K562 (cell line): ENCODE results near the gene STON1.

ENCODE experiments used
- CHD2 ChIP-seq: IDR thresholded peaks from 2 replicates; pipeline ENCODE4 v1.6.1; 2011; ENCODE audit warnings: low read depth, low read length
- EP300 ChIP-seq: IDR thresholded peaks from 2 replicates; pipeline ENCODE4 v1.6.1; 2012; ENCODE audit warnings: low read length, improper control_type of control experiment
- SPI1 ChIP-seq: IDR thresholded peaks from 2 replicates; pipeline ENCODE4 v1.6.1; 2011; ENCODE audit warnings: low read depth, low read length, control low read depth, borderline replicate concordance
- TEAD4 ChIP-seq, 2 experiments: sonication (generic) in 1 of 2; formaldehyde crosslinking in 1 of 2; IDR thresholded peaks; 2 replicates each; pipeline versions ENCODE4 v1.6.1 to v1.8.0; 2012 to 2022; ENCODE audit warnings: borderline replicate concordance in 1 of 2, inconsistent platforms in 1 of 2, low read length in 1 of 2, mild to moderate bottlenecking in 1 of 2, missing genetic modification reagents in 1 of 2

DNA sequence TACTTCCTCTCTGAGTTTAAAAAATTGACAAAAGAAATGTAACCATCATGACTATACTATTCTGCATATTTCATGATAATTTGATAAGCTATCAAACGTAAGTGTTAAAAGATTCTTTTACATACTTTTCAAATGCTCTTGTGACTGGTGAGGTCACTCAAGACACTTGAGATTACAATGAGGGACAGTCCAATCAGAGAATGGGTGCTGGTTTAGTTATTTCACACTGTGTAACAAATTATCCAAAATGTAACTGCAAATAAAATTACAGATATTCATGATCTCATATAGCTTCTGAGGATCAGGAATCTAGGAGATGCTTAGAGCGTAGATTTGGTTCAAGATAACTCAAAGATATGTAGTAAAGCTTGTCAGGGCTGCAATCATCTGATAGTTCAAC lies 83.3 kb downstream of the STON1 start:
- TF ChIP-seq EP300, result no peak
- no peak for TF ChIP-seq SPI1
- no peak for TF ChIP-seq TEAD4 (IDR thresholded peaks at IDR 0.05; ENCODE audit: low read length)
- no peak for TF ChIP-seq TEAD4 (CRISPR knock-in tag; IDR thresholded peaks at IDR 0.05; ENCODE audit: borderline replicate concordance)
- no peak for TF ChIP-seq CHD2
